Fibroblast of mammary gland (primary cell): ENCODE measurements around the gene GLYR1.

ENCODE experiments used
- DNase-seq: peaks from one replicate; pipeline ENCODE4 v3.0.0-alpha.2; 2010; ENCODE audit warnings: low read depth
- H3K4me3 ChIP-seq: 2 replicates; pipeline ENCODE4 v1.5.1; 2011; ENCODE audit warnings: low read depth, mild to moderate bottlenecking, low read length, moderate library complexity; ENCODE audit not compliant: control insufficient read depth
- TF ChIP-seq, protein P1 (sequence below): conservative IDR thresholded peaks from 2 replicates; pipeline ENCODE4 v1.5.1; 2011; ENCODE audit warnings: low read depth, low read length, inconsistent platforms; ENCODE audit not compliant: control insufficient read depth, insufficient read depth

Gene GLYR1

DNA sequence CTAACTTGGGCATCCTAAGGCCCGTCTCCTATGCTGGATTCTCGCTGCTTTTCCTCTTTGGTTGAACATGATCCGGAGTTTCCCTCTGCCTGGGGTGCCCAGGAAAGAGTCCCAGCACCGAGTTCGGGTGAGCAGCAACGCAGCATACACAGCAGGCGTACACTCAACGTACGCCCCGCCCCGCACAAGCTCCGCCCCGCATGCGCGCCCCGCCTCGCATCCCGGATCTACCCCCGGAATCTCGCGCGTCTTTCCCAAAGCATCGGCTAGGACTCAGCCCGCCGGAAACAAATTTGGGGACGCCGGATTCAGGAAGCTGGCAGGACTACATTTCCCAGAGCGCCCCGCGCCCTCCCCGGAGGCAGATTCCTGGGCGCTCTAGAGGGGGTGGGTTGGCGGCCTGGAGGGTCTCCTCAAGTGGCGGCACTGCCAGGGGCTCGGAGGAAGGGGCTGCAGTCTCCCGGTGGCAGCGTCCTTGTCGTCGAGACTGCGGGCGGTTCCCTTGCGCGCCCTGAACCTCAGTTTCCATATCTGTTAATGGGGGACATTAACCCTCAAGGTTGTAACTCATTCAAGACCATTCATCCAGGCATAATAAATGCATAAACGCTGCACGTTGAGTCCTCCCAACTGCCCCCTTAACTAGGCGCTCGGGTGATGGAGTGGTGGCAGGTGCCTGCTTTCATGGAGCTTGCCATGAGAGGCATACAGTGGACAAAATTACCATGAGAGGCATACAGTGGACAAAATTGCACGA lies 78.4 kb downstream of the GLYR1 start:
- TF ChIP-seq, protein P1, sequence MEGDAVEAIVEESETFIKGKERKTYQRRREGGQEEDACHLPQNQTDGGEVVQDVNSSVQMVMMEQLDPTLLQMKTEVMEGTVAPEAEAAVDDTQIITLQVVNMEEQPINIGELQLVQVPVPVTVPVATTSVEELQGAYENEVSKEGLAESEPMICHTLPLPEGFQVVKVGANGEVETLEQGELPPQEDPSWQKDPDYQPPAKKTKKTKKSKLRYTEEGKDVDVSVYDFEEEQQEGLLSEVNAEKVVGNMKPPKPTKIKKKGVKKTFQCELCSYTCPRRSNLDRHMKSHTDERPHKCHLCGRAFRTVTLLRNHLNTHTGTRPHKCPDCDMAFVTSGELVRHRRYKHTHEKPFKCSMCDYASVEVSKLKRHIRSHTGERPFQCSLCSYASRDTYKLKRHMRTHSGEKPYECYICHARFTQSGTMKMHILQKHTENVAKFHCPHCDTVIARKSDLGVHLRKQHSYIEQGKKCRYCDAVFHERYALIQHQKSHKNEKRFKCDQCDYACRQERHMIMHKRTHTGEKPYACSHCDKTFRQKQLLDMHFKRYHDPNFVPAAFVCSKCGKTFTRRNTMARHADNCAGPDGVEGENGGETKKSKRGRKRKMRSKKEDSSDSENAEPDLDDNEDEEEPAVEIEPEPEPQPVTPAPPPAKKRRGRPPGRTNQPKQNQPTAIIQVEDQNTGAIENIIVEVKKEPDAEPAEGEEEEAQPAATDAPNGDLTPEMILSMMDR = no peak
- peak; percentile 91 for DNase-seq
- H3K4me3 ChIP-seq = peak overlapping the region; percentile 53

DNA sequence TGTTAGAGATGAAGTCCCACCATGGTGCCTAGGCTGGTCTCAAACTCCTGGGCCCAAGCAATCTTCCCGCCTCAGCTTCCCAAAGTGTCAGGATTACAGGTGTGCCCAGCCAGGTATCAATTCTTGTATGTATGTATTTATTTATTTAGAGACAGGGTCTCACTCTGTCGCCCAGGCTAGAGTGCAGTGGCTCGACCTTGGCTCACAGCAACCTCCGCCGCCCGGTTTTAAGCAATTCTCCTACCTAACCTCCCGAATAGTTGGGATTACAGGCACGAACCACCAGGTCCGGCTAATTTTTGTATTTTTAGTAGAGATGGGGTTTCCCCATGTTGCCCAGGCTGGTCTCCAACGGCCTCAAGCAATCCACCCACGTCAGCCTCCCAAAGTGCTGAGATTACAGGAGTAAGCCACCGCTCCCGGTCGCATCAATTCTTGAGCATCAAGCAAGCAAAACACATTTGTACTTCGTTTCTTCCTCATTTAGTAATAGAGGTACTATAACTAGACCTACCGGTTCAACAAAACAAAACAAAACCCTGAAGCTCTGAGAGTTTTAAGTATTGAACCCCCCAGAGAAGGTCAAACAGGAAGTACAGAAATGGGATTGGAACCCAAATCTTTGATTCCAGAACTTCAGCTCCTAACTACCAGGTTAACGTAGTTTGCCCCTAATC lies 79.1 kb downstream of the GLYR1 start:
- H3K4me3 ChIP-seq = peak overlapping the region; percentile 53
- TF ChIP-seq, protein P1 = no peak
- DNase-seq = peak; percentile 45

DNA sequence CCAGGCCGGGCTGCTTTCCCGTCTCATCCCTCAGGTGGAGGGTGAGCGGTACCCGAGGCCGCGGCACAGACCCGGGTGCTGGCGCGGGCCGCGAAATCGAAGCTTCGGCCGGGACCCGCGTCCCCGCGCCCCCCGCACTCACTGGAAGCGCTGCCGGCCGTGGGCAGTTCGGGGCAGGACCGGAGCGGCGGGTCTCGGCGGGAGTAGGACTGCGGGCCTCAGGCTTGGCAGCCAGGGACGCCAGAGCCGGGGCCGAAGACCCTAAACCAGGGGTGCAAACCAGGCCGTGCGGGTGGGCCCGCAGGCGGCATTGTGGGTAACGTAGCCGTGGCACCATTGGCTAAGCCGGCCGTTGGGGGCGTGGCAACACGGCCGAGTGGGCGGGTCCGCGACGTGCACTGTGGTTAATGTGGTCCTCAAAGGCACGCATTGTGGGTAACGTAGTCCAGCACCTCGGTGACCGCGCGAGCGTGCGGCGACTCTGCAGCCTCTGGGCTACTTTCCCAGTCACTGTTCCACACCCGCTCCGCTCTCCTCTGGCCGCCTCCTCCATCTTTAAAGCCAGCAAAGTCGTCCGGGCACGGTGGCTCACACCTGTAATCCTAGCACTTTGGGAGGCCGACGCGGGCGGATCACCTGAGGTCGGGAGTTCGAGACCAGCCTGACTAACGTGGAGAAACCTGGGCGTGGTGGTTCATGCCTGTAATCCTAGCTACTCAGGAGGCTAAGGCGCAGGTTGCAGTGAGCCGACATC lies 80.0 kb downstream of the GLYR1 start, which contains the start of gene ZNF500:
ZNF500 (minus strand) TSS at position 288 of the 754 bp plus-strand sequence. CDS start 1,184 bp downstream, outside the sequence.
- peak; percentile 94 for DNase-seq

DNA sequence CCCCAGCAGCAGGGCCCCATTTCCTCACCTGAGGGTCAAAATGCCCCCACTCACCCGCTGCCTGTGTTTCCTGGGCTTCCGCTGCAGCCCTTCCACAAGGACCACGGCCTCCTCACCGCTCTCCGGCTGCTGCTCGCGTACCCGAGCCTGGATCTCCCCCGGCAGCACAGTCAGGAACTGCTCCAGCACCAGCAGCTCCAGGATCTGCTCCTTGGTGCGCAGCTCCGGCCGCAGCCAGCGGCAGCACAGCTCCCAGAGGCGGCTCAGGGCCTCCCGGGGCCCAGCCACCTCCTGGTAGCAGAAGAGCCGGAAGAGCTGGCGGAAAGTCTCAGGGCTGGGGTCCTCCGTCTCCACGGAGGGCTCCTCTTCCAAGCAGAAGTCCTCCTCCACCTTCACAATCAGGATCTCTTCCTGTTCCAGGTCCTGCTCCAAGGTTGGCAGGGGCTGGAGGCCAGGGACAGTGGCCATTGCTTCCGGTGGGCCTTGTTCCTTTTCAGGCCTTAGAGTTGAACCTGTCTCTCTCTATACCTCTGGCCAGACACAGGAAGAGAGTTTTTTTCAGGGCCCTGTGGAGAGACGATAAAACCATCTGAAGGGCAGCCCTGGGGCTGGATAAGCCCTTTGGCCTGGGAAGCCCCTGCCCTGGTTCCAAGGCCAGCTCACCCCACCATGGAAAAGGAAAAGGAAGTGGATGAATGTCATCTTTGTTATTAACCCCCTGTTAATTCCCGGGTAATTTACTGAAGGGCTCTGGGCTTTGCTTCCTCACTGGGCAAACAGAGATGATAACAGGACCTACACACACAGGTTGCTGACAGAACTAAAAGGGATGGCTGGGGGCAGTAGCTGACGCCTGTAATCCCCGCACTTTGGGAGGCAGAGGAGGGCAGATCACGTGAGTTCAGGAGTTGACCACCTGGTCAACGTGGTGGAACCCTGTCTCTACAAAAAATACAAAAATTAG lies 81.3 kb downstream of the GLYR1 start:
- peak overlapping the region; percentile 85 for H3K4me3 ChIP-seq
- DNase-seq = no peak
- TF ChIP-seq, protein P1 = no peak

More for the DNA sequence above, 80.0 kb downstream of the GLYR1 start, which contains the start of gene ZNF500:
- TF ChIP-seq, protein P1 = no peak
- H3K4me3 ChIP-seq = peak within 1 kb of the TSS; percentile 85

DNA sequence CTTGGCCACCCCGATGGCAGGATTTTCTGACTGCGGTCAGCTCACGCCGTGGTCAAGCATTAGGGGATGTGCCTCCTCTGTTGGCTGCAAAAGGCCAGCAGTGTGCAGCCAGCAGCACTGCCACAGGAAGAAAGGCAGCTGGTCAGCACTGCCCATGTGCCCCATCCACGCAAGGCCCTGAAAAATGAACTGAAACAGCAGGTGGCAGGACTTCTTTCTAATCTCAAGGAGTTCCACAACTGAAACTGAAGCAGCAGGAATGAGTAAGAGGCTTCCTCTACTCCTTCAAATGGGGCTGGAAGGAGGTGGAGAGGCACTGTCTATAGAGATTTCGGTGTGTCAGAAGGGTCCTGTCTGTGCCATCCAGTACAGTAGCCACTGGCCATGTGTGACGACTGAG lies 83.3 kb downstream of the GLYR1 start:
- DNase-seq = no peak
- TF ChIP-seq, protein P1 = no peak
- no peak overlapping the region for H3K4me3 ChIP-seq
